H1 (cell line): ENCODE data around the gene RYR3. TPM values are rescaled to one million over a fixed set of nuclear protein-coding genes. Genes with fewer than 3 reads are reported as not detected.

Experiments
- CTCF ChIA-PET: fragments of 300-600 bp; sonication (Branson Sonifier 250); formaldehyde crosslinking; loops from one replicate; lab custom pipeline; 2021; ENCODE audit not compliant: partially characterized antibody; lab: Charles Lee
- POLR2A ChIA-PET: fragments of 300-600 bp; sonication (Branson Sonifier 250); formaldehyde crosslinking; loops from one replicate; lab custom pipeline; 2021; ENCODE audit warnings: inconsistent platforms; ENCODE audit not compliant: partially characterized antibody; lab: Charles Lee
- DNase-seq, 2 experiments: peaks; one replicate each; pipeline versions ENCODE4 v3.0.0 to v3.0.0-alpha.2; 2010 to 2022; ENCODE audit warnings: low spot score in 2 of 2, low read depth in 1 of 2, mixed read lengths in 1 of 2
- FAIRE-seq: peaks from 2 replicates; lab custom pipeline; 2011; peaks lifted over from hg19 to GRCh38; lab: Jason Lieb, UNC
- H2AFZ ChIP-seq: 2 replicates; pipeline ENCODE4 v1.8.1; 2012; ENCODE audit warnings: low read length, inconsistent platforms
- H2AK5ac ChIP-seq: 2 replicates; pipeline ENCODE4 v1.6.1; 2013; ENCODE audit warnings: low read depth, low read length
- H2BK120ac ChIP-seq: replicated peaks from 2 replicates; pipeline ENCODE3; 2013; ENCODE audit warnings: low read depth, low read length, inconsistent platforms
- H2BK12ac ChIP-seq: 2 replicates; pipeline ENCODE4 v1.6.1; 2013; ENCODE audit warnings: low read depth, low read length
- H2BK15ac ChIP-seq: 2 replicates; pipeline ENCODE4 v1.6.1; 2013; ENCODE audit warnings: low read length
- H2BK20ac ChIP-seq: 2 replicates; pipeline ENCODE4 v1.6.1; 2013; ENCODE audit warnings: low read length
- H2BK5ac ChIP-seq: 2 replicates; pipeline ENCODE4 v1.6.1; 2013; ENCODE audit warnings: low read depth, low read length
- H3K14ac ChIP-seq: 2 replicates; pipeline ENCODE4 v1.6.1; 2013; ENCODE audit warnings: inconsistent platforms; ENCODE audit not compliant: insufficient read length
- H3K18ac ChIP-seq: 2 replicates; pipeline ENCODE4 v1.6.1; 2013; ENCODE audit warnings: low read length; ENCODE audit errors: extremely low read depth
- H3K23ac ChIP-seq: 2 replicates; pipeline ENCODE4 v1.6.1; 2013; ENCODE audit warnings: inconsistent platforms; ENCODE audit not compliant: insufficient read length
- H3K23me2 ChIP-seq: 2 replicates; pipeline ENCODE4 v1.6.1; 2013; ENCODE audit warnings: low read depth, low read length
- H3K27ac ChIP-seq: 2 replicates; pipeline ENCODE4 v1.6.1; 2011; ENCODE audit warnings: low read depth, low read length, inconsistent platforms
- H3K27me3 ChIP-seq, 4 experiments: replicated peaks in 1 of 4; 1 replicate in 1 of 4; 2 replicates in 3 of 4; pipeline versions ENCODE4 v1.6.1 to v1.8.1; 2011 to 2013; ENCODE audit warnings: low read length in 3 of 4, mild to moderate bottlenecking in 3 of 4, inconsistent platforms in 2 of 4, mixed read lengths in 2 of 4, moderate library complexity in 1 of 4; ENCODE audit not compliant: control insufficient read depth in 3 of 4, insufficient read depth in 3 of 4; ENCODE audit errors: extremely low read depth in 1 of 4
- H3K36me3 ChIP-seq, 4 experiments: 2 replicates each; pipeline versions ENCODE4 v1.6.1 to v1.8.1; 2011 to 2013; ENCODE audit warnings: mild to moderate bottlenecking in 4 of 4, low read length in 3 of 4, moderate library complexity in 2 of 4, control low read depth in 1 of 4, inconsistent platforms in 1 of 4; ENCODE audit not compliant: insufficient read depth in 4 of 4, control insufficient read depth in 2 of 4
- H3K4ac ChIP-seq: replicated peaks from 2 replicates; pipeline ENCODE3; 2013; ENCODE audit warnings: low read length, low read depth, mixed read lengths, inconsistent platforms; ENCODE audit not compliant: insufficient read length
- H3K4me1 ChIP-seq, 4 experiments: replicated peaks in 1 of 4; 1 replicate in 1 of 4; 2 replicates in 3 of 4; pipeline versions ENCODE4 v1.6.1 to v1.8.1; 2011 to 2013; ENCODE audit warnings: low read length in 3 of 4, inconsistent platforms in 2 of 4, mixed read lengths in 1 of 4; ENCODE audit not compliant: insufficient read depth in 4 of 4, control insufficient read depth in 3 of 4
- H3K4me2 ChIP-seq, 2 experiments: 2 replicates each; pipeline versions ENCODE4 v1.6.1 to v1.8.1; 2011 to 2013; ENCODE audit warnings: low read depth in 2 of 2, low read length in 2 of 2, control low read depth in 1 of 2, inconsistent platforms in 1 of 2, mild to moderate bottlenecking in 1 of 2; ENCODE audit not compliant: insufficient read depth in 1 of 2
- H3K4me3 ChIP-seq, 4 experiments: fragments of 200-600, 300-600 bp in 1 of 4; sonication (generic), shearing (Covaris generic), sonication (Bioruptor Twin) in 1 of 4; 2 replicates each; pipeline versions ENCODE4 v1.5.1 to v1.8.1; 2011 to 2016; ENCODE audit warnings: low read length in 4 of 4, low read depth in 3 of 4, control low read depth in 2 of 4, inconsistent platforms in 2 of 4, mild to moderate bottlenecking in 2 of 4, mixed read lengths in 1 of 4, moderate library complexity in 1 of 4; ENCODE audit not compliant: insufficient read depth in 2 of 4; ENCODE audit errors: extremely low read depth in 1 of 4
- H3K56ac ChIP-seq: replicated peaks from 2 replicates; pipeline ENCODE3; 2013; ENCODE audit warnings: low read depth, mild to moderate bottlenecking, mixed read lengths, low read length, inconsistent platforms; ENCODE audit not compliant: insufficient read length
- H3K79me1 ChIP-seq: 2 replicates; pipeline ENCODE4 v1.6.1; 2013; ENCODE audit warnings: low read depth, low read length, control low read depth
- H3K79me2 ChIP-seq, 2 experiments: 2 replicates each; pipeline versions ENCODE4 v1.6.1 to v1.8.1; 2012 to 2013; ENCODE audit warnings: low read length in 2 of 2, mild to moderate bottlenecking in 2 of 2, inconsistent platforms in 1 of 2; ENCODE audit not compliant: insufficient read depth in 2 of 2, control insufficient read depth in 1 of 2
- H3K9ac ChIP-seq, 4 experiments: replicated peaks in 1 of 4; 1 replicate in 1 of 4; 2 replicates in 3 of 4; pipeline versions ENCODE4 v1.6.1 to v1.8.1; 2011 to 2013; ENCODE audit warnings: low read depth in 3 of 4, low read length in 3 of 4, control low read depth in 2 of 4, mild to moderate bottlenecking in 2 of 4, moderate library complexity in 2 of 4, inconsistent platforms in 1 of 4; ENCODE audit errors: extremely low read depth in 1 of 4
- H3K9me3 ChIP-seq, 2 experiments: 2 replicates each; pipeline versions ENCODE4 v1.6.1 to v1.8.1; 2012 to 2013; ENCODE audit warnings: mild to moderate bottlenecking in 2 of 2, moderate library complexity in 2 of 2, control low read depth in 1 of 2, inconsistent platforms in 1 of 2, low read depth in 1 of 2, low read length in 1 of 2, mixed read lengths in 1 of 2; ENCODE audit not compliant: insufficient read depth in 2 of 2
- H4K20me1 ChIP-seq, 2 experiments: replicated peaks in 1 of 2; 2 replicates each; pipeline versions ENCODE3 to v1.8.1; 2011 to 2013; ENCODE audit warnings: inconsistent platforms in 2 of 2, low read length in 2 of 2, mild to moderate bottlenecking in 1 of 2; ENCODE audit not compliant: insufficient read depth in 2 of 2, control insufficient read depth in 1 of 2
- H4K5ac ChIP-seq: 2 replicates; pipeline ENCODE4 v1.6.1; 2013; ENCODE audit warnings: low read length, low read depth, mixed read lengths, inconsistent platforms; ENCODE audit not compliant: insufficient read length
- H4K8ac ChIP-seq: 2 replicates; pipeline ENCODE4 v1.8.0; 2013; ENCODE audit warnings: mild to moderate bottlenecking, moderate library complexity, low read length, inconsistent platforms; ENCODE audit not compliant: insufficient read depth; ENCODE audit errors: extremely low read depth
- H4K91ac ChIP-seq: replicated peaks from 2 replicates; pipeline ENCODE3; 2013; ENCODE audit warnings: low read length, mixed read lengths, inconsistent platforms; ENCODE audit not compliant: insufficient read length
- BACH1 ChIP-seq: IDR thresholded peaks from 2 replicates; pipeline ENCODE4 v1.6.1; 2012; ENCODE audit warnings: low read length, improper control_type of control experiment
- EZH2 ChIP-seq: fragments of 200-600 bp; sonication (generic); IDR thresholded peaks from 2 replicates; pipeline ENCODE4 v1.7.1; 2012; ENCODE audit warnings: low read depth, mild to moderate bottlenecking, moderate library complexity, low read length, inconsistent platforms; ENCODE audit not compliant: severe bottlenecking
- GTF2F1 ChIP-seq: IDR thresholded peaks from 2 replicates; pipeline ENCODE4 v1.6.1; 2012; ENCODE audit warnings: low read depth, low read length, improper control_type of control experiment, borderline replicate concordance
- RAD21 ChIP-seq, 2 experiments: IDR thresholded peaks in 1 of 2; conservative IDR thresholded peaks in 1 of 2; 2 replicates each; pipeline ENCODE4 v1.6.1; 2011; ENCODE audit warnings: low read depth in 2 of 2, low read length in 2 of 2, improper control_type of control experiment in 1 of 2, inconsistent platforms in 1 of 2, mild to moderate bottlenecking in 1 of 2, moderate library complexity in 1 of 2
- RFX5 ChIP-seq: IDR thresholded peaks from 2 replicates; pipeline ENCODE4 v1.6.1; 2011; ENCODE audit warnings: low read depth, low read length, improper control_type of control experiment, borderline replicate concordance
- RXRA ChIP-seq: IDR thresholded peaks from 2 replicates; pipeline ENCODE4 v1.6.1; 2011; ENCODE audit warnings: low read depth, mild to moderate bottlenecking, low read length, moderate library complexity; ENCODE audit not compliant: insufficient read depth
- SIRT6 ChIP-seq: IDR thresholded peaks from one replicate; pipeline ENCODE4 v1.7.1; 2012; ENCODE audit warnings: low read length, inconsistent platforms
- SP1 ChIP-seq: IDR thresholded peaks from 2 replicates; pipeline ENCODE4 v1.6.1; 2011; ENCODE audit warnings: low read depth, low read length
- TCF12 ChIP-seq: IDR thresholded peaks from 2 replicates; pipeline ENCODE4 v1.6.1; 2011; ENCODE audit warnings: low read depth, mild to moderate bottlenecking, low read length
- YY1 ChIP-seq: IDR thresholded peaks from 2 replicates; pipeline ENCODE4 v1.6.1; 2011; ENCODE audit warnings: low read depth, mild to moderate bottlenecking, low read length
- WGBS, 2 experiments: shearing (Covaris generic) in 1 of 2; methylation state at CpG; one replicate each; pipeline versions ENCODE4 v1.1.6 to v1.1.7; 2013 to 2015; ENCODE audit warnings: low lambda C conversion rate in 2 of 2, mixed read lengths in 2 of 2, inconsistent platforms in 1 of 2, low coverage in 1 of 2, missing lambda C conversion rate in 1 of 2; ENCODE audit not compliant: insufficient replicate concordance in 2 of 2, insufficient coverage in 1 of 2, insufficient read length in 1 of 2; ENCODE audit errors: extremely low coverage in 1 of 2, missing lambda C conversion rate in 1 of 2; 5-methylcytosine and 5-hydroxymethylcytosine counted together
- polyA plus RNA-seq, 7 experiments: library from polyadenylated mRNA; depleted of rRNA in 3 of 7; stranded (reverse) in 5 of 7; unstranded in 2 of 7; fragments of >200 nt in 5 of 7; fragments of 200-250 nt in 2 of 7; gene quantifications; 1 replicate in 5 of 7; 2 replicates in 1 of 7; 4 replicates in 1 of 7; pipeline versions ENCODE4 v1.2.1 to v1.2.3, GENCODE V29; 2011 to 2013; ENCODE audit warnings: missing spikeins in 2 of 7, mixed read lengths in 2 of 7
- total RNA-seq: library from RNA; stranded (reverse); fragmentation: NEBNext Ultra II Directional; extraction: Animal tissue kit (Norgen Biotek cat#: 25700); gene quantifications from 2 replicates; pipeline ENCODE4 v1.2.1, GENCODE V29; 2021
- TF ChIP-seq, protein P1 (sequence below): IDR thresholded peaks from 2 replicates; pipeline ENCODE4 v1.6.1; 2012; ENCODE audit warnings: low read length, inconsistent platforms

Gene RYR3
- total and polyA plus RNA-seq, 2 of the 8 experiments (the other 6 are each of a cell fraction or from before 2014, with no cell fraction given) = 0.33 to 3.4 TPM

DNA sequence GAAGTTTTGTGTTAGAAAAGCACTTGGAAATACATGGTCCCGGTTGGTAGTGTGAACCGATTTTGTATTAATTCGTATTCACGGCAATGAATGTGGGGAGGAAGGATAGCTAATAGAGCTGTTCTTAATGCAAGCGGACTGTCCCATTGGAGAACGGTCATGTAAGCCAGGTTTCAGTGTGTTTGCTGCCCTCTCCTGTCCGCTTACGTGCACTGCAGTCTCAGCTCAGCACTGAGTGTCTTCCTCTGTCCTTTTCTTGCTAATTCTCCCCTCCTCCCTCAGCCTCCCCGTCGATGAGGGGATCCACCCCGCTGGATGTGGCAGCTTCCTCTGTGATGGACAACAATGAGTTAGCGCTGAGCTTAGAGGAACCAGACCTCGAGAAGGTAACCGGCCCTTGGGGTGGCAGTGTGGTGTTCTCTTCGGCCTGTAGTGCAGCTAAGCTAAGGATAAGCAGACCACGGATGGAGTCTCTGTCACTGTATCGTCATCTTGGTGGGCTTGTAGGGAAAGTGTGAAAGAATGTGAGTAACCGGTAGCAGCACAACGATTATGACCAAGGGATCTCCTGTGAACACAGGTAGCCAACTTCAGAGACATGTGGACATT lies 390.0 kb downstream of the RYR3 start:
- Histone ChIP-seq H3K18ac (no peak overlapping the region), H2BK15ac (no peak overlapping the region), H3K4ac (no peak overlapping the region), H3K79me2 (no peaks in the 10 kb centered on the region), H4K91ac (no peak overlapping the region), H3K14ac (no peak overlapping the region), H3K79me1 (no peaks in the 10 kb centered on the region), H3K4me2 (peak overlapping the region in 1 of 2 experiments; percentile 52; a peak in 2 of 4 replicates), H4K20me1 (no peaks in the 10 kb centered on the region), H2BK20ac (no peak overlapping the region), H3K27me3 (no peaks in the 10 kb centered on the region), H3K4me1 (peaks cover 0 to 4% (median 0%) of the 10 kb centered on the region in 4 experiments; a peak in 4 of 7 replicates), H2BK120ac (no peak overlapping the region), H3K9me3 (no peaks in the 10 kb centered on the region), H3K23me2 (no peaks in the 10 kb centered on the region), H3K36me3 (no peaks in the 10 kb centered on the region), H2BK5ac (no peak overlapping the region), H3K27ac (no peak overlapping the region), H2AK5ac (no peak overlapping the region), H2AFZ (peak overlapping the region; percentile 78; the same call in 1 of the 2 replicates), H4K5ac (no peak overlapping the region), H3K23ac (no peak overlapping the region), H2BK12ac (no peak overlapping the region), H3K4me3 (no peak overlapping the region), H4K8ac (no peak overlapping the region), H3K56ac (no peak overlapping the region), H3K9ac (no peak overlapping the region)
- 25% methylated on average over 19 of the region's 19 CpGs; no CpG with 5 or more reads in 1 of the 2 experiments for WGBS, 2 experiments
- DNase-seq (peak; percentile 65 to 89), FAIRE-seq (peak; percentile 100)
- ChIA-PET CTCF (interaction anchor here (0.5 to 4.3 kb wide), 80 partner anchors 9 to 603 kb away, joined by 3 to 81 read pairs (median 4); partner anchors contain the start of genes FMN1 and RYR3), POLR2A (interaction anchor here (0.9 to 1.4 kb wide), 2 partner anchors 391 to 408 kb away, joined by 3 to 4 read pairs; partner anchors contain the start of gene RYR3)
- TF ChIP-seq BACH1 (no peak), TCF12 (no peak), SP1 (no peak), EZH2 (no peak), YY1 (0 out of 2 replicates have a peak, but pooled peaks have one; percentile 24), RAD21 (IDR thresholded peaks at IDR 0.05 in 1 of 2, conservative IDR thresholded peaks at IDR 0.05 in 1 of 2; ENCODE audit: low read depth in 2 of 2, low read length in 2 of 2) (peak; percentile 94 to 98), SIRT6 (no peak), GTF2F1 (no peak), RXRA (no peak), RFX5 (no peak)
- TF ChIP-seq, protein P1, sequence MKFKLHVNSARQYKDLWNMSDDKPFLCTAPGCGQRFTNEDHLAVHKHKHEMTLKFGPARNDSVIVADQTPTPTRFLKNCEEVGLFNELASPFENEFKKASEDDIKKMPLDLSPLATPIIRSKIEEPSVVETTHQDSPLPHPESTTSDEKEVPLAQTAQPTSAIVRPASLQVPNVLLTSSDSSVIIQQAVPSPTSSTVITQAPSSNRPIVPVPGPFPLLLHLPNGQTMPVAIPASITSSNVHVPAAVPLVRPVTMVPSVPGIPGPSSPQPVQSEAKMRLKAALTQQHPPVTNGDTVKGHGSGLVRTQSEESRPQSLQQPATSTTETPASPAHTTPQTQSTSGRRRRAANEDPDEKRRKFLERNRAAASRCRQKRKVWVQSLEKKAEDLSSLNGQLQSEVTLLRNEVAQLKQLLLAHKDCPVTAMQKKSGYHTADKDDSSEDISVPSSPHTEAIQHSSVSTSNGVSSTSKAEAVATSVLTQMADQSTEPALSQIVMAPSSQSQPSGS = no peak
